SK-N-SH (cell line): Measurements from ENCODE around the gene MCM8. TPM values are rescaled to one million over a fixed set of nuclear protein-coding genes. Genes with fewer than 3 reads are reported as not detected.

Experiments
- CTCF ChIA-PET: fragments of 300-600, 350-600 bp; formaldehyde crosslinking; extraction: SDS; loops from one replicate; lab custom pipeline; 2021; lab: Yijun Ruan, JAX
- POLR2A ChIA-PET: fragments of 350-600 bp; sonication (Branson Sonifier 250); formaldehyde crosslinking; extraction: SDS; loops from one replicate; lab custom pipeline; 2020; ENCODE audit warnings: antibody characterized with exemption, inconsistent platforms; lab: Yijun Ruan, JAX
- DNase-seq: peaks from one replicate; pipeline ENCODE4 v3.0.0; 2012
- H2AFZ ChIP-seq: fragments of 200-600 bp; sonication (generic); 2 replicates; pipeline ENCODE4 v1.8.1; 2016; ENCODE audit warnings: antibody characterized with exemption, mild to moderate bottlenecking, low read depth
- H3F3A ChIP-seq: fragments of 200-600 bp; sonication (generic); replicated peaks from 2 replicates; pipeline ENCODE3; 2016; ENCODE audit warnings: antibody characterized with exemption, mild to moderate bottlenecking; ENCODE audit not compliant: insufficient read depth
- H3K27ac ChIP-seq, 2 experiments: fragments of 200-500 bp in 1 of 2; fragments of 200-600 bp in 1 of 2; sonication (Bioruptor generic) in 1 of 2; sonication (generic), shearing (Covaris generic) in 1 of 2; 2 replicates each; pipeline versions ENCODE4 v1.5.1 to v1.6.1; 2014 to 2016; ENCODE audit warnings: low read depth in 2 of 2, inconsistent platforms in 1 of 2, low read length in 1 of 2, mild to moderate bottlenecking in 1 of 2, mixed read lengths in 1 of 2
- H3K27me3 ChIP-seq: fragments of 200-600 bp; sonication (generic), shearing (Covaris generic); 2 replicates; pipeline ENCODE4 v1.6.1; 2016; ENCODE audit warnings: mixed run types; ENCODE audit not compliant: insufficient read depth
- H3K36me3 ChIP-seq, 2 experiments: fragments of 200-500 bp in 1 of 2; fragments of 200-600 bp in 1 of 2; sonication (Bioruptor generic) in 1 of 2; sonication (generic) in 1 of 2; replicated peaks in 1 of 2; 2 replicates each; pipeline versions ENCODE3 to v1.5.1; 2014 to 2016; ENCODE audit warnings: low read length in 1 of 2, mild to moderate bottlenecking in 1 of 2; ENCODE audit not compliant: insufficient read depth in 2 of 2, control insufficient read depth in 1 of 2
- H3K4me1 ChIP-seq, 2 experiments: fragments of 200-500 bp in 1 of 2; fragments of 200-600 bp in 1 of 2; sonication (Bioruptor generic) in 1 of 2; sonication (generic), shearing (Covaris generic) in 1 of 2; 2 replicates each; pipeline versions ENCODE4 v1.5.1 to v1.6.1; 2014 to 2016; ENCODE audit warnings: low read depth in 1 of 2, low read length in 1 of 2, mixed run types in 1 of 2; ENCODE audit not compliant: insufficient read depth in 2 of 2, control insufficient read depth in 1 of 2
- H3K4me2 ChIP-seq: fragments of 200-600 bp; sonication (generic), shearing (Covaris generic); 2 replicates; pipeline ENCODE4 v1.6.1; 2017; ENCODE audit warnings: mixed run types
- H3K4me3 ChIP-seq, 2 experiments: fragments of 200-500 bp in 1 of 2; fragments of 200-600 bp in 1 of 2; sonication (Bioruptor generic) in 1 of 2; sonication (generic), shearing (Covaris generic) in 1 of 2; 2 replicates each; pipeline versions ENCODE4 v1.5.1 to v1.8.1; 2014 to 2016; ENCODE audit warnings: low read depth in 2 of 2, inconsistent platforms in 1 of 2, low read length in 1 of 2, mild to moderate bottlenecking in 1 of 2, mixed read lengths in 1 of 2, moderate library complexity in 1 of 2
- H3K79me2 ChIP-seq: fragments of 200-600 bp; sonication (generic); 2 replicates; pipeline ENCODE4 v1.8.1; 2017; ENCODE audit warnings: mild to moderate bottlenecking; ENCODE audit not compliant: insufficient read depth
- H3K9ac ChIP-seq: fragments of 200-600 bp; sonication (generic); 2 replicates; pipeline ENCODE4 v1.6.1; 2017; ENCODE audit warnings: mixed run types
- H3K9me2 ChIP-seq: fragments of 200-600 bp; sonication (generic); 2 replicates; pipeline ENCODE4 v1.6.1; 2017; ENCODE audit warnings: mixed run types
- H3K9me3 ChIP-seq: fragments of 200-600 bp; sonication (generic); 2 replicates; pipeline ENCODE4 v1.6.1; 2017; ENCODE audit warnings: mixed run types, mild to moderate bottlenecking, moderate library complexity
- H4K20me1 ChIP-seq: fragments of 200-600 bp; sonication (generic); 2 replicates; pipeline ENCODE4 v1.6.1; 2017; ENCODE audit warnings: mild to moderate bottlenecking, mixed run types; ENCODE audit not compliant: insufficient read depth
- CTCF ChIP-seq: fragments of 200-600 bp; sonication (generic); IDR thresholded peaks from 2 replicates; pipeline ENCODE4 v1.6.1; 2017; ENCODE audit warnings: antibody characterized with exemption, mild to moderate bottlenecking, moderate library complexity
- ELF1 ChIP-seq: IDR thresholded peaks from 2 replicates; pipeline ENCODE4 v1.4.0; 2012
- FOSL2 ChIP-seq: IDR thresholded peaks from 2 replicates; pipeline ENCODE4 v1.4.0; 2012; ENCODE audit warnings: low read depth, mild to moderate bottlenecking, moderate library complexity, borderline replicate concordance
- FOXM1 ChIP-seq: IDR thresholded peaks from 2 replicates; pipeline ENCODE4 v1.4.0; 2012; ENCODE audit warnings: low read depth, mild to moderate bottlenecking
- JUND ChIP-seq: IDR thresholded peaks from 2 replicates; pipeline ENCODE4 v1.4.0; 2012
- MAX ChIP-seq: IDR thresholded peaks from 2 replicates; pipeline ENCODE4 v1.4.0; 2012; ENCODE audit warnings: low read depth
- PBX3 ChIP-seq: IDR thresholded peaks from 2 replicates; pipeline ENCODE4; 2012
- RAD21 ChIP-seq: IDR thresholded peaks from 2 replicates; pipeline ENCODE4 v1.6.1; 2012; ENCODE audit warnings: mild to moderate bottlenecking, low read length
- RFX5 ChIP-seq: IDR thresholded peaks from 2 replicates; pipeline ENCODE4 v1.6.1; 2012; ENCODE audit warnings: mild to moderate bottlenecking, improper control_type of control experiment, low read length
- RXRA ChIP-seq: IDR thresholded peaks from 2 replicates; pipeline ENCODE4 v1.4.0; 2012; ENCODE audit warnings: low read depth, mild to moderate bottlenecking, borderline replicate concordance
- TCF12 ChIP-seq: IDR thresholded peaks from 2 replicates; pipeline ENCODE4 v1.4.0; 2012
- TEAD4 ChIP-seq: IDR thresholded peaks from 2 replicates; pipeline ENCODE4 v1.4.0; 2012; ENCODE audit warnings: mild to moderate bottlenecking, borderline replicate concordance; ENCODE audit not compliant: insufficient read depth
- WGBS: methylation state at CpG from one replicate; pipeline ENCODE4 v1.1.6; 2017; ENCODE audit warnings: low lambda C conversion rate; 5-methylcytosine and 5-hydroxymethylcytosine counted together
- polyA plus RNA-seq, 3 experiments: library from polyadenylated mRNA; depleted of rRNA; stranded (reverse); fragments of >200 nt; gene quantifications; 2 replicates each; pipeline ENCODE4 v1.2.3, GENCODE V29; 2012
- TF ChIP-seq, protein P1 (sequence below): IDR thresholded peaks from 2 replicates; pipeline ENCODE4 v1.4.0; 2012; ENCODE audit warnings: low read depth, borderline replicate concordance
- TF ChIP-seq, protein P2 (sequence below): fragments of 150-350 bp; IDR thresholded peaks from 2 replicates; pipeline ENCODE4 v1.6.1; 2016; ENCODE audit warnings: mild to moderate bottlenecking, low read depth, low read length

The MCM8 gene
- polyA plus RNA-seq, 1 of the 3 experiments (the other 2 are of a cell fraction) = 4.0 TPM

DNA sequence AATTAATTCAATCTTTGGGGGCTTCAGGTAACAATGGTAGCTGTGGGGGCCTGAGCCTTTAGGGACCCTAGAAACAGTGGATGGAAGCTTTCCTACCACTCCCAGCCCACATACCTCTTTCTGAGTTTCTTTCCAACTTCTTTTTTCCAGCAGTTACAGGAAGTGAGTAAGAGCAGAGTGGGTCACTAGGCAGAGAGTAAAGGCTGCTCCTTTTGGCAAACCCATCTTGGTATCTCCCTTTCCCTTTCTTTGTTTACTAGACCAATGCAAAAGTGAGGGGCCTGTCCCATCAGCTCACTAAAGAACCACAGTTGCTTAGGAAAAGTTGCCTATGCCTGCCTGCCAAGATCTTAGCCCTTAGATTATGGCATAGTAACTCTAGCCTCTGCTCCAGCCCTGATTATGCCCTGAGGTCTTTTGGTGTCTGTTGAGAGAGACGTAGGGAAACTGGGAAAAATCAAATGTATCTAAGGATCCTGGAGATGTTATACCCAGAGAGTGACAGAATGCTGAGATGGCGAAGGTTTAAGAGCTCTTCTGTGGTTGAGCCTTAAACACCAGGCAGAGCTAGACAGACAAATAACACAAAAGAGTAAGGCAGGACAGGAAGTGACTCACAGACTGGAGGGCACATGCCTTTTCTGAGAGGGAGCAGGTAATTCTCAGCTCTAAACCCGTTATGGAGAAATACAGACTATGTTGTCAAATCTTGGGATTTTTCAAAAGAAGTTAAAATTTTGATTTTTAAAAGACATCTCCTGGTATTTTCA, 31.4 kb upstream of the MCM8 start:
- Histone ChIP-seq H3K27ac (peak overlapping the region; percentile 53 to 77), H3K27me3 (no peaks in the 10 kb centered on the region), H3F3A (peaks cover 9% of the 10 kb centered on the region), H3K79me2 (no peaks in the 10 kb centered on the region), H3K4me3 (peak overlapping the region in 1 of 2 experiments; percentile 36; a peak in 2 of 4 replicates), H3K9me2 (no peaks in the 10 kb centered on the region), H3K9ac (peak overlapping the region; percentile 56; the same call in 1 of the 2 replicates), H3K4me1 (peaks cover 0 to 14% of the 10 kb centered on the region in 2 experiments; a peak in 1 of 4 replicates), H3K9me3 (no peaks in the 10 kb centered on the region), H3K36me3 (no peaks in the 10 kb centered on the region), H3K4me2 (peak overlapping the region; percentile 79), H4K20me1 (no peaks in the 10 kb centered on the region), H2AFZ (peak overlapping the region; percentile 39)
- CTCF ChIA-PET = interaction anchor here (0.7 to 1.4 kb wide), 2 partner anchors 350 to 389 kb away, joined by 3 read pairs; no protein-coding TSS in a partner anchor
- WGBS = 12% methylated on average over 3 of the region's 3 CpGs
- no peak for DNase-seq
- TF ChIP-seq MAX (peak; percentile 43; the same call in 1 of the 2 replicates), TEAD4 (no peak), PBX3 (peak; percentile 19; the same call in 1 of the 2 replicates), RXRA (no peak), RFX5 (no peak), FOXM1 (no peak), RAD21 (no peak), FOSL2 (peak; percentile 71), JUND (peak; percentile 46), TCF12 (peak; percentile 46; the same call in 1 of the 2 replicates), CTCF (no peak), ELF1 (no peak)
- TF ChIP-seq, protein P1, sequence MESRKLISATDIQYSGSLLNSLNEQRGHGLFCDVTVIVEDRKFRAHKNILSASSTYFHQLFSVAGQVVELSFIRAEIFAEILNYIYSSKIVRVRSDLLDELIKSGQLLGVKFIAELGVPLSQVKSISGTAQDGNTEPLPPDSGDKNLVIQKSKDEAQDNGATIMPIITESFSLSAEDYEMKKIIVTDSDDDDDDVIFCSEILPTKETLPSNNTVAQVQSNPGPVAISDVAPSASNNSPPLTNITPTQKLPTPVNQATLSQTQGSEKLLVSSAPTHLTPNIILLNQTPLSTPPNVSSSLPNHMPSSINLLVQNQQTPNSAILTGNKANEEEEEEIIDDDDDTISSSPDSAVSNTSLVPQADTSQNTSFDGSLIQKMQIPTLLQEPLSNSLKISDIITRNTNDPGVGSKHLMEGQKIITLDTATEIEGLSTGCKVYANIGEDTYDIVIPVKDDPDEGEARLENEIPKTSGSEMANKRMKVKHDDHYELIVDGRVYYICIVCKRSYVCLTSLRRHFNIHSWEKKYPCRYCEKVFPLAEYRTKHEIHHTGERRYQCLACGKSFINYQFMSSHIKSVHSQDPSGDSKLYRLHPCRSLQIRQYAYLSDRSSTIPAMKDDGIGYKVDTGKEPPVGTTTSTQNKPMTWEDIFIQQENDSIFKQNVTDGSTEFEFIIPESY = no peak
- TF ChIP-seq, protein P2, sequence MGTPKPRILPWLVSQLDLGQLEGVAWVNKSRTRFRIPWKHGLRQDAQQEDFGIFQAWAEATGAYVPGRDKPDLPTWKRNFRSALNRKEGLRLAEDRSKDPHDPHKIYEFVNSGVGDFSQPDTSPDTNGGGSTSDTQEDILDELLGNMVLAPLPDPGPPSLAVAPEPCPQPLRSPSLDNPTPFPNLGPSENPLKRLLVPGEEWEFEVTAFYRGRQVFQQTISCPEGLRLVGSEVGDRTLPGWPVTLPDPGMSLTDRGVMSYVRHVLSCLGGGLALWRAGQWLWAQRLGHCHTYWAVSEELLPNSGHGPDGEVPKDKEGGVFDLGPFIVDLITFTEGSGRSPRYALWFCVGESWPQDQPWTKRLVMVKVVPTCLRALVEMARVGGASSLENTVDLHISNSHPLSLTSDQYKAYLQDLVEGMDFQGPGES = no peak
- POLR2A ChIA-PET = no interaction called here
